GM23338 (cell line): ENCODE measurements around the gene ITFG1. TPM values are rescaled to one million over a fixed set of nuclear protein-coding genes. Genes with fewer than 3 reads are reported as not detected.
"Not testable (repeated sequence)": the region's sequence is repeated elsewhere in the genome, so short reads cannot be mapped to it uniquely, and the experiment has no call there.

Experiments used
- ATAC-seq: fragments of 200-7000 bp; cut with Tn5 transposase; 3 replicates; pipeline ENCODE4 v1.9.1; 2020
- DNase-seq: peaks from one replicate; pipeline ENCODE4 v3.0.0-alpha.2; 2015; ENCODE audit warnings: low spot score
- H2AFZ ChIP-seq: fragments of 200-600 bp; sonication (generic); 2 replicates; pipeline ENCODE4 v1.8.0; 2016; ENCODE audit warnings: antibody characterized with exemption, mild to moderate bottlenecking, moderate library complexity
- H3F3A ChIP-seq: fragments of 200-600 bp; sonication (generic); replicated peaks from 2 replicates; pipeline ENCODE4 v1.8.0; 2017; ENCODE audit warnings: antibody characterized with exemption, mixed run types, low read depth
- H3K27ac ChIP-seq: fragments of 200-600 bp; sonication (generic); 2 replicates; pipeline ENCODE4 v1.6.1; 2016; ENCODE audit warnings: low read depth
- H3K27me3 ChIP-seq: fragments of 200-600 bp; sonication (generic); 2 replicates; pipeline ENCODE4 v1.8.0; 2016; ENCODE audit warnings: mild to moderate bottlenecking, mixed run types, moderate library complexity; ENCODE audit not compliant: insufficient read depth
- H3K36me3 ChIP-seq: fragments of 200-600 bp; sonication (generic); 2 replicates; pipeline ENCODE4 v1.8.0; 2016; ENCODE audit warnings: mild to moderate bottlenecking; ENCODE audit not compliant: insufficient read depth
- H3K4me1 ChIP-seq: fragments of 200-600 bp; sonication (generic); 2 replicates; pipeline ENCODE4 v1.8.0; 2016; ENCODE audit warnings: mild to moderate bottlenecking, moderate library complexity; ENCODE audit not compliant: insufficient read depth
- H3K4me2 ChIP-seq: fragments of 200-600 bp; sonication (generic); 2 replicates; pipeline ENCODE4 v1.7.1; 2017; ENCODE audit warnings: mixed run types
- H3K4me3 ChIP-seq: fragments of 200-600 bp; sonication (generic); 2 replicates; pipeline ENCODE4 v1.6.1; 2016; ENCODE audit warnings: mixed run types
- H3K79me2 ChIP-seq: fragments of 200-600 bp; sonication (generic); replicated peaks from 2 replicates; pipeline ENCODE4 v1.8.0; 2017; ENCODE audit warnings: mild to moderate bottlenecking; ENCODE audit not compliant: insufficient read depth
- H3K9me2 ChIP-seq: fragments of 200-600 bp; sonication (generic); 2 replicates; pipeline ENCODE4 v1.8.0; 2017; ENCODE audit not compliant: insufficient read depth
- H4K20me1 ChIP-seq: fragments of 200-600 bp; sonication (generic); replicated peaks from 2 replicates; pipeline ENCODE4 v1.8.0; 2017; ENCODE audit warnings: mild to moderate bottlenecking; ENCODE audit not compliant: insufficient read depth
- H3K27ac Mint-ChIP-seq: 2 replicates; pipeline ENCODE4 v1.8.0; 2020; ENCODE audit warnings: inconsistent platforms, mild to moderate bottlenecking, moderate library complexity, mixed read lengths
- H3K27me3 Mint-ChIP-seq: 3 replicates; pipeline ENCODE4 v1.8.0; 2022; ENCODE audit warnings: low read depth, mild to moderate bottlenecking, moderate library complexity, mixed read lengths, inconsistent platforms; ENCODE audit not compliant: insufficient read depth, poor library complexity
- H3K36me3 Mint-ChIP-seq: 3 replicates; pipeline ENCODE4 v1.8.0; 2021; ENCODE audit warnings: low read depth, mild to moderate bottlenecking, inconsistent platforms, moderate library complexity, mixed read lengths
- H3K4me1 Mint-ChIP-seq: 3 replicates; pipeline ENCODE4 v1.8.0; 2020; ENCODE audit warnings: mild to moderate bottlenecking, inconsistent platforms, mixed read lengths
- H3K4me3 Mint-ChIP-seq: 3 replicates; pipeline ENCODE4 v1.8.0; 2021; ENCODE audit warnings: moderate library complexity, mild to moderate bottlenecking, inconsistent platforms, mixed read lengths
- H3K9me3 Mint-ChIP-seq: 3 replicates; pipeline ENCODE4 v1.8.0; 2020; ENCODE audit warnings: moderate library complexity, mild to moderate bottlenecking, inconsistent platforms, mixed read lengths
- CTCF ChIP-seq, 2 experiments: fragments of 200-600 bp in 1 of 2; sonication (generic) in 1 of 2; conservative IDR thresholded peaks; 2 replicates each; pipeline versions ENCODE4 v1.5.1 to v1.6.1; 2016 to 2017; ENCODE audit warnings: antibody characterized with exemption in 2 of 2, low read depth in 2 of 2, mild to moderate bottlenecking in 2 of 2, moderate library complexity in 1 of 2
- EZH2phosphoT487 ChIP-seq: fragments of 200-600 bp; sonication (generic); IDR thresholded peaks from one replicate; pipeline ENCODE4 v1.8.1; 2018; ENCODE audit warnings: antibody characterized with exemption; ENCODE audit not compliant: unreplicated experiment
- ZNF331 ChIP-seq: fragments of 250-450 bp; sonication (Bioruptor Pico); IDR thresholded peaks from 2 replicates; pipeline ENCODE4 v1.5.0; 2020; ENCODE audit warnings: low read depth, mild to moderate bottlenecking, moderate library complexity
- polyA plus RNA-seq: library from polyadenylated mRNA; unstranded; fragments of >200 nt; fragmentation: Nextera tagmentation; extraction: Ambion mirVana; gene quantifications from 2 replicates; pipeline ENCODE4 v1.2.1, GENCODE V29; 2016
- total RNA-seq: library from RNA; depleted of rRNA; stranded (reverse); fragments of >200 nt; shearing (Covaris generic); gene quantifications from 2 replicates; pipeline ENCODE4 v1.2.3, GENCODE V29; 2014
- TF ChIP-seq, protein P1 (sequence below): fragments of 250-450 bp; sonication (Bioruptor Pico); IDR thresholded peaks from 2 replicates; pipeline ENCODE4 v1.5.0; 2020; ENCODE audit warnings: mild to moderate bottlenecking, moderate library complexity

Gene ITFG1
- total and polyA plus RNA-seq, 2 experiments from 2014 or later = 18.5 to 26.9 TPM

DNA sequence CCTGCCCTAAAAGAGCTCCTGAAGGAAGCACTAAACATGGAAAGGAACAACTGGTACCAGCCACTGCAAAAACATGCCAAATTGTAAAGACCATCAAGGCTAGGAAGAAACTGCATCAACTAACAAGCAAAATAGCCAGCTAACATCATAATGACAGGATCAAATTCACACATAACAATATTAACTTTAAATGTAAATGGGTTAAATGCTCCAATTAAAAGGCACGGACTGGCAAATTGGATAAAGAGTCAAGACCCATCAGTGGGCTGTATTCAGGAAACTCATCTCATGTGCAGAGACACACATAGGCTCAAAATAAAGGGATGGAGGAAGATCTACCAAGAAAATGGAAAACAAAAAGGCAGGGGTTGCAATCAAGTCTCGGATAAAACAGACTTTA lies 136.6 kb downstream of the ITFG1 start:
- H3K4me1 Mint-ChIP-seq, H3K4me3 Mint-ChIP-seq, H3K36me3 ChIP-seq, H3K4me2 ChIP-seq, H2AFZ ChIP-seq, H3K9me2 ChIP-seq, H3K27me3 Mint-ChIP-seq, H3K36me3 Mint-ChIP-seq, H3K27ac ChIP-seq, H3K9me3 Mint-ChIP-seq, H4K20me1 ChIP-seq, ATAC-seq, H3K4me1 ChIP-seq, H3F3A ChIP-seq, H3K79me2 ChIP-seq, H3K27ac Mint-ChIP-seq, DNase-seq, H3K27me3 ChIP-seq, H3K4me3 ChIP-seq: not testable (repeated sequence)

- DNase-seq (peak; percentile 37), ATAC-seq (peak; percentile 79)
- Mint-ChIP-seq H3K36me3 (no peaks in the 10 kb centered on the region), H3K27me3 (no peaks in the 10 kb centered on the region), H3K4me3 (no peak overlapping the region), H3K9me3 (peaks cover 3% of the 10 kb centered on the region; the same call in 1 of the 3 replicates), H3K27ac (no peak overlapping the region), H3K4me1 (peaks cover 2% of the 10 kb centered on the region; the same call in 2 of the 3 replicates)
- no peaks in the 10 kb centered on the region for H3K27me3 ChIP-seq
- no peak overlapping the region for H3K27ac ChIP-seq
- H3K4me2 ChIP-seq = no peak overlapping the region
- TF ChIP-seq EZH2phosphoT487 (no peak), CTCF (conservative IDR thresholded peaks at IDR 0.05; ENCODE audit: low read depth in 2 of 2) (peak; percentile 38 to 51; a peak in 3 of 4 replicates), ZNF331 (no peak)
- TF ChIP-seq, protein P1, sequence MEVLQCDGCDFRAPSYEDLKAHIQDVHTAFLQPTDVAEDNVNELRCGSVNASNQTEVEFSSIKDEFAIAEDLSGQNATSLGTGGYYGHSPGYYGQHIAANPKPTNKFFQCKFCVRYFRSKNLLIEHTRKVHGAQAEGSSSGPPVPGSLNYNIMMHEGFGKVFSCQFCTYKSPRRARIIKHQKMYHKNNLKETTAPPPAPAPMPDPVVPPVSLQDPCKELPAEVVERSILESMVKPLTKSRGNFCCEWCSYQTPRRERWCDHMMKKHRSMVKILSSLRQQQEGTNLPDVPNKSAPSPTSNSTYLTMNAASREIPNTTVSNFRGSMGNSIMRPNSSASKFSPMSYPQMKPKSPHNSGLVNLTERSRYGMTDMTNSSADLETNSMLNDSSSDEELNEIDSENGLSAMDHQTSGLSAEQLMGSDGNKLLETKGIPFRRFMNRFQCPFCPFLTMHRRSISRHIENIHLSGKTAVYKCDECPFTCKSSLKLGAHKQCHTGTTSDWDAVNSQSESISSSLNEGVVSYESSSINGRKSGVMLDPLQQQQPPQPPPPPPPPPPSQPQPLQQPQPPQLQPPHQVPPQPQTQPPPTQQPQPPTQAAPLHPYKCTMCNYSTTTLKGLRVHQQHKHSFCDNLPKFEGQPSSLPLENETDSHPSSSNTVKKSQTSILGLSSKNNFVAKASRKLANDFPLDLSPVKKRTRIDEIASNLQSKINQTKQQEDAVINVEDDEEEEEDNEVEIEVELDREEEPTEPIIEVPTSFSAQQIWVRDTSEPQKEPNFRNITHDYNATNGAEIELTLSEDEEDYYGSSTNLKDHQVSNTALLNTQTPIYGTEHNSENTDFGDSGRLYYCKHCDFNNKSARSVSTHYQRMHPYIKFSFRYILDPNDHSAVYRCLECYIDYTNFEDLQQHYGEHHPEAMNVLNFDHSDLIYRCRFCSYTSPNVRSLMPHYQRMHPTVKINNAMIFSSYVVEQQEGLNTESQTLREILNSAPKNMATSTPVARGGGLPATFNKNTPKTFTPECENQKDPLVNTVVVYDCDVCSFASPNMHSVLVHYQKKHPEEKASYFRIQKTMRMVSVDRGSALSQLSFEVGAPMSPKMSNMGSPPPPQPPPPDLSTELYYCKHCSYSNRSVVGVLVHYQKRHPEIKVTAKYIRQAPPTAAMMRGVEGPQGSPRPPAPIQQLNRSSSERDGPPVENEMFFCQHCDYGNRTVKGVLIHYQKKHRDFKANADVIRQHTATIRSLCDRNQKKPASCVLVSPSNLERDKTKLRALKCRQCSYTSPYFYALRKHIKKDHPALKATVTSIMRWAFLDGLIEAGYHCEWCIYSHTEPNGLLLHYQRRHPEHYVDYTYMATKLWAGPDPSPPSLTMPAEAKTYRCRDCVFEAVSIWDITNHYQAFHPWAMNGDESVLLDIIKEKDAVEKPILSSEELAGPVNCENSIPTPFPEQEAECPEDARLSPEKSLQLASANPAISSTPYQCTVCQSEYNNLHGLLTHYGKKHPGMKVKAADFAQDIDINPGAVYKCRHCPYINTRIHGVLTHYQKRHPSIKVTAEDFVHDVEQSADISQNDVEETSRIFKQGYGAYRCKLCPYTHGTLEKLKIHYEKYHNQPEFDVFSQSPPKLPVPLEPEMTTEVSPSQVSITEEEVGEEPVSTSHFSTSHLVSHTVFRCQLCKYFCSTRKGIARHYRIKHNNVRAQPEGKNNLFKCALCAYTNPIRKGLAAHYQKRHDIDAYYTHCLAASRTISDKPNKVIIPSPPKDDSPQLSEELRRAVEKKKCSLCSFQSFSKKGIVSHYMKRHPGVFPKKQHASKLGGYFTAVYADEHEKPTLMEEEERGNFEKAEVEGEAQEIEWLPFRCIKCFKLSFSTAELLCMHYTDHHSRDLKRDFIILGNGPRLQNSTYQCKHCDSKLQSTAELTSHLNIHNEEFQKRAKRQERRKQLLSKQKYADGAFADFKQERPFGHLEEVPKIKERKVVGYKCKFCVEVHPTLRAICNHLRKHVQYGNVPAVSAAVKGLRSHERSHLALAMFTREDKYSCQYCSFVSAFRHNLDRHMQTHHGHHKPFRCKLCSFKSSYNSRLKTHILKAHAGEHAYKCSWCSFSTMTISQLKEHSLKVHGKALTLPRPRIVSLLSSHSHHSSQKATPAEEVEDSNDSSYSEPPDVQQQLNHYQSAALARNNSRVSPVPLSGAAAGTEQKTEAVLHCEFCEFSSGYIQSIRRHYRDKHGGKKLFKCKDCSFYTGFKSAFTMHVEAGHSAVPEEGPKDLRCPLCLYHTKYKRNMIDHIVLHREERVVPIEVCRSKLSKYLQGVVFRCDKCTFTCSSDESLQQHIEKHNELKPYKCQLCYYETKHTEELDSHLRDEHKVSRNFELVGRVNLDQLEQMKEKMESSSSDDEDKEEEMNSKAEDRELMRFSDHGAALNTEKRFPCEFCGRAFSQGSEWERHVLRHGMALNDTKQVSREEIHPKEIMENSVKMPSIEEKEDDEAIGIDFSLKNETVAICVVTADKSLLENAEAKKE (CRISPR knock-in tag) = no peak
- H3K4me1 ChIP-seq = no peaks in the 10 kb centered on the region
- H4K20me1 ChIP-seq = 0 out of 2 replicates have a peak, but pooled peaks cover 4% of the 10 kb centered on the region
- H3K9me2 ChIP-seq = no peaks in the 10 kb centered on the region
- H3K4me3 ChIP-seq = no peak overlapping the region
- no peaks in the 10 kb centered on the region for H3F3A ChIP-seq
- no peaks in the 10 kb centered on the region for H3K36me3 ChIP-seq
- H2AFZ ChIP-seq = no peak overlapping the region
- H3K79me2 ChIP-seq = no peaks in the 10 kb centered on the region
Measured at GRCh38 chr16:47323241-47323640, 137.6 kb downstream of the ITFG1 start.
